Glutamatergic neuron (in vitro differentiated cells): ENCODE measurements around the gene C1D. TPM values are rescaled to one million over a fixed set of nuclear protein-coding genes. Genes with fewer than 3 reads are reported as not detected.

Source experiments
- DNase-seq: peaks from one replicate; pipeline ENCODE4 v3.0.0; 2022
- H3K27ac Mint-ChIP-seq: one replicate; pipeline ENCODE4 v1.8.0; 2020; ENCODE audit warnings: mild to moderate bottlenecking, mixed read lengths, inconsistent platforms; ENCODE audit not compliant: unreplicated experiment
- H3K27me3 Mint-ChIP-seq: one replicate; pipeline ENCODE4 v1.8.0; 2020; ENCODE audit warnings: mild to moderate bottlenecking, moderate library complexity, mixed read lengths, inconsistent platforms; ENCODE audit not compliant: unreplicated experiment
- H3K36me3 Mint-ChIP-seq: one replicate; pipeline ENCODE4 v1.8.0; 2020; ENCODE audit warnings: mild to moderate bottlenecking, mixed read lengths, inconsistent platforms; ENCODE audit not compliant: unreplicated experiment
- H3K4me1 Mint-ChIP-seq: one replicate; pipeline ENCODE4 v1.8.0; 2020; ENCODE audit warnings: mild to moderate bottlenecking, low read depth, mixed read lengths, inconsistent platforms; ENCODE audit not compliant: unreplicated experiment
- H3K4me3 Mint-ChIP-seq: one replicate; pipeline ENCODE4 v1.8.0; 2020; ENCODE audit warnings: mild to moderate bottlenecking, mixed read lengths, inconsistent platforms; ENCODE audit not compliant: unreplicated experiment
- H3K9me3 Mint-ChIP-seq: one replicate; pipeline ENCODE4 v1.8.0; 2020; ENCODE audit warnings: mild to moderate bottlenecking, moderate library complexity, mixed read lengths, inconsistent platforms; ENCODE audit not compliant: unreplicated experiment
- total RNA-seq: library from RNA; stranded (reverse); fragmentation: NEBNext Ultra II Directional; extraction: Animal tissue kit (Norgen Biotek cat#: 25700); gene quantifications from one replicate; pipeline ENCODE4 v1.2.1, GENCODE V29; 2021; ENCODE audit not compliant: unreplicated experiment
- TF ChIP-seq, protein P1 (sequence below): fragments of 200-600 bp; sonication (generic); IDR thresholded peaks from one replicate; pipeline ENCODE4 v1.5.0; 2021; ENCODE audit not compliant: partially characterized antibody, unreplicated experiment

The C1D gene
- total RNA-seq, 1 donor from 2014 or later: 16.8 TPM

DNA sequence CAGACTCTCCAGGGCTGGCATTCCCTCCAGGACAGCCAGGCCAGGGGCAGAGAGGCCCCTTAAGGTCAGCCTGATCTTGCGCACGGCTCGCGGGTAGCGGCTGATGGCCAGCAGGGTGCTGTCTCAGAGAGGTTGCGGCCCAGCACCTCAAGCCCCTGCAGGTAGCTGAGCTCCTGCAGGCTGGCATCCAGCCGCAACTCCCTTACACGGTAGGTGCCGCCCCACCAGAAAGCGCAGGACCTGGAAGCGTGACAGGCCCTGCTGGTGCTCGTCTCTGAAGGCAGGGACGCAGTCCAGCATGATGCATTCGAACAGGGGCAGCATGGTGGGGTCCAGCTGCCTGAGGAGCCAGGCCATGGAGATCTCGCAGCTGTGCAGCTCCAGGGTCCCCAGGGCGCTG lies 38.9 kb downstream of the C1D start:
- DNase-seq: no peak
- Mint-ChIP-seq H3K36me3 (no peaks in the 10 kb centered on the region), H3K4me1 (no peaks in the 10 kb centered on the region), H3K9me3 (no peaks in the 10 kb centered on the region), H3K27me3 (no peaks in the 10 kb centered on the region), H3K4me3 (no peak overlapping the region), H3K27ac (no peak overlapping the region)
- TF ChIP-seq, protein P1, sequence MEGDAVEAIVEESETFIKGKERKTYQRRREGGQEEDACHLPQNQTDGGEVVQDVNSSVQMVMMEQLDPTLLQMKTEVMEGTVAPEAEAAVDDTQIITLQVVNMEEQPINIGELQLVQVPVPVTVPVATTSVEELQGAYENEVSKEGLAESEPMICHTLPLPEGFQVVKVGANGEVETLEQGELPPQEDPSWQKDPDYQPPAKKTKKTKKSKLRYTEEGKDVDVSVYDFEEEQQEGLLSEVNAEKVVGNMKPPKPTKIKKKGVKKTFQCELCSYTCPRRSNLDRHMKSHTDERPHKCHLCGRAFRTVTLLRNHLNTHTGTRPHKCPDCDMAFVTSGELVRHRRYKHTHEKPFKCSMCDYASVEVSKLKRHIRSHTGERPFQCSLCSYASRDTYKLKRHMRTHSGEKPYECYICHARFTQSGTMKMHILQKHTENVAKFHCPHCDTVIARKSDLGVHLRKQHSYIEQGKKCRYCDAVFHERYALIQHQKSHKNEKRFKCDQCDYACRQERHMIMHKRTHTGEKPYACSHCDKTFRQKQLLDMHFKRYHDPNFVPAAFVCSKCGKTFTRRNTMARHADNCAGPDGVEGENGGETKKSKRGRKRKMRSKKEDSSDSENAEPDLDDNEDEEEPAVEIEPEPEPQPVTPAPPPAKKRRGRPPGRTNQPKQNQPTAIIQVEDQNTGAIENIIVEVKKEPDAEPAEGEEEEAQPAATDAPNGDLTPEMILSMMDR: no peak

DNA sequence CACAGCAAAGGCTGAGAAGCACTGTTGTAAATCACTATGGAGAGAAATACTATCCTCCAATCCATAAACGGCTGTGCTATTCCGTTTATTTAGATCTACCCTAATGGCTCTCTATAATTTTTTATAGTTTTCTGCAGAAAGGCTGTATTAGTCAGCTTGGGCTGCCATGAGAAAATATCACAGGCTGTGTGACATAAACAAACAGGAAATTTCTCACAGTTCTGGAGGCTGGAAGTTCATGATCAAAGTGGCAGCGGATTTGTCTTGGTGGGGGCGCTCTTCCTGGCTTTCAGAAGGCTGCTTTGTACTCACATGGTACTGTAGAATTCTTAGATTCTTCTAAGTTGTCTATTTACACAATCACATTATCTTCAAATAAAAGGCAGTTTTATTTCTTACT lies 44.1 kb downstream of the C1D start:
- Mint-ChIP-seq H3K4me1 (no peaks in the 10 kb centered on the region), H3K4me3 (no peak overlapping the region), H3K27ac (no peak overlapping the region), H3K9me3 (no peaks in the 10 kb centered on the region), H3K36me3 (no peaks in the 10 kb centered on the region), H3K27me3 (no peaks in the 10 kb centered on the region)
- no peak for DNase-seq
- TF ChIP-seq, protein P1: no peak

DNA sequence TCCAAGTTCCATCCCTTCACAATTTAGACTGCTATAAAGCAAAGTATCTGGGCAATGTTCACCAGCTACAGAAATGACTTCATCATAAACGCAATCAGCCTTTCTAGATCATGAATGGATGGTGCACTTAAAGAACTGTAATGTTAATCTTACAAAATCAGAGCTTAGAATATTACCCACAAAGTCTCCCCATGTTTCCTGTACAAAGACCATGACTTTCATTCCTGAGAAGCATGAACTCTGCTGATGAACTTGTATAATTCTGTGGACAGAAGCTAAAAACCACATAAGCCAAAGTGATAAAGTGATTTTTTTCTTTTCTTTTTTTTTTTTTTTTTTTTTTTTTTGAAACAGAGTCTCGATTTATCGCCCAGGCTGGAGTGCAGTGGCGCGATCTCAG lies 53.3 kb downstream of the C1D start:
- Mint-ChIP-seq H3K4me3 (no peak overlapping the region), H3K27ac (no peak overlapping the region), H3K27me3 (no peaks in the 10 kb centered on the region), H3K4me1 (no peaks in the 10 kb centered on the region), H3K36me3 (no peaks in the 10 kb centered on the region), H3K9me3 (no peaks in the 10 kb centered on the region)
- TF ChIP-seq, protein P1: no peak
- DNase-seq: no peak

- TF ChIP-seq, protein P1: no peak
- Mint-ChIP-seq H3K9me3 (peaks cover 2% of the 10 kb centered on the region), H3K27ac (no peak overlapping the region), H3K4me3 (no peak overlapping the region), H3K27me3 (peaks cover 3% of the 10 kb centered on the region), H3K36me3 (no peaks in the 10 kb centered on the region), H3K4me1 (no peaks in the 10 kb centered on the region)
- no peak for DNase-seq
Observed at GRCh38 chr2:68000170-68000825, 62.5 kb downstream of the C1D start.

- Mint-ChIP-seq H3K36me3 (no peaks in the 10 kb centered on the region), H3K9me3 (peaks cover 2% of the 10 kb centered on the region)
- DNase-seq: no peak
Observed at GRCh38 chr2:67999332-67999731, 63.5 kb downstream of the C1D start.

More at GRCh38 chr2:67999332-67999731, 63.5 kb downstream of the C1D start:
- TF ChIP-seq, protein P1: no peak
- Mint-ChIP-seq H3K4me3 (no peak overlapping the region), H3K27me3 (peaks cover 3% of the 10 kb centered on the region), H3K4me1 (no peaks in the 10 kb centered on the region), H3K27ac (no peak overlapping the region)
